NCI-H2227 (cell line): ENCODE measurements around the gene FAR2.
"Not testable (repeated sequence)": the region's sequence is repeated elsewhere in the genome, so short reads cannot be mapped to it uniquely, and the experiment has no call there.

ENCODE experiments used
- DNase-seq: peaks from one replicate; lab custom pipeline; 2025; ENCODE audit not compliant: unreplicated experiment; lab: John Stamatoyannopoulos, UW

The FAR2 gene

GRCh38 chr12:29273178-29273843 lies 124.2 kb downstream of the FAR2 start:
- DNase-seq: no peak

- no peak for DNase-seq
Measured at GRCh38 chr12:29275834-29276233, 126.8 kb downstream of the FAR2 start.

DNA sequence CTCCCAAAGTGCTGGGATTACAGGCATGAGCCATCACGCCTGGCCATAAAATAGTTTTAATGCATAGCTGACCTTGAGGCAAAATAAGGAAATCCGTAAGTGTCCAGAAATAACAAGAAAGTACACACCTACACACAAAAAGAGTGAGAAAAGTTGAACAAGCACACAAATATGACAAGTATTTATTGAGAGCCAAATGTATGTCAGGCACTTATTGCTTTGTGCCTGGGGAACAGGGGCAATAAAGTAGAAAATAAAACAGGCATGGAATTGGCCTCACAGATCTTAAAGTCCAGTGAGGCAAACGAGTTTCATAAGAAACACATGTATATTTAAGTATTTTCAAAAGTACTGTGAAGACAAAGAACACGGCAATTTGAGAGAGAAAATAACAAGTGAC lies 128.2 kb downstream of the FAR2 start:
- DNase-seq: no peak

GRCh38 chr12:29278673-29279420 lies 129.8 kb downstream of the FAR2 start:
- no peak for DNase-seq

GRCh38 chr12:29281371-29282005 lies 132.4 kb downstream of the FAR2 start:
- DNase-seq: no peak

DNA sequence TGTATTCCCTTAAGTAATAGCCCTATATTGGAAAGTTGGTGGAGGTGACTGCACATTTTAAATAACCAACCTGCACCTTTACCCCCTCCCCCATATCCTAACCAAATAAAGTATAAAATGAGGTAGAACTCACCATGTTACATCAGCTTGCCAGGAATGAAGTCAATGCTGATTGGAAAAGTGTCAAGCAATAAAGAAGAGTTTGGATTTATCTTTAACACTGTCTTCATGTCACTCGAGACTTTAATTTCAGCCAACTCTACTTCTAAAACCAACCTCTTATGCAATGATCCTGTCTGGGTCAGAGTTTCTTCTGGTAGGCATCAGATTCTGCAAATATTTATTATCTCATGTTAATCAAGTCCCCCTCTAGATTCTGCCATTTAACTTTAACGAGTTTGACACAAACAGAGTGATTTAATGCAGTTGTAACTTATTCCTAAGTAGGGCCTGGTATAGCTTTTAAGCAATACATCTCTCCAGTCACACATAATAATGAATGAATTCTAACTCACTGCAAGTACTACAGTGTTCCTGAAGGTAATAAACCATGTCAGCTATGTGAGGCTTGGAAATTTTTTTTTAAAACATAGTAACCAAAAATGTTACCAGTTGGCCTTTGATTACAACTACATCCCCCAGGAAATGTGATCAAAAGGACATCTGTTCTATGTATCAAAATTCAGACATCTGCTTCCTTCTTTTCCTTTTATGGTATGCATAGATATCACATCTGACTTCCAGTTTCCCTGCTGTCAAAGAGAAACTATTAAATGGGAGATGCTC lies 133.1 kb downstream of the FAR2 start:
- no peak for DNase-seq

- DNase-seq: no peak
Measured at GRCh38 chr12:29283969-29284700, 135.1 kb downstream of the FAR2 start.

DNA sequence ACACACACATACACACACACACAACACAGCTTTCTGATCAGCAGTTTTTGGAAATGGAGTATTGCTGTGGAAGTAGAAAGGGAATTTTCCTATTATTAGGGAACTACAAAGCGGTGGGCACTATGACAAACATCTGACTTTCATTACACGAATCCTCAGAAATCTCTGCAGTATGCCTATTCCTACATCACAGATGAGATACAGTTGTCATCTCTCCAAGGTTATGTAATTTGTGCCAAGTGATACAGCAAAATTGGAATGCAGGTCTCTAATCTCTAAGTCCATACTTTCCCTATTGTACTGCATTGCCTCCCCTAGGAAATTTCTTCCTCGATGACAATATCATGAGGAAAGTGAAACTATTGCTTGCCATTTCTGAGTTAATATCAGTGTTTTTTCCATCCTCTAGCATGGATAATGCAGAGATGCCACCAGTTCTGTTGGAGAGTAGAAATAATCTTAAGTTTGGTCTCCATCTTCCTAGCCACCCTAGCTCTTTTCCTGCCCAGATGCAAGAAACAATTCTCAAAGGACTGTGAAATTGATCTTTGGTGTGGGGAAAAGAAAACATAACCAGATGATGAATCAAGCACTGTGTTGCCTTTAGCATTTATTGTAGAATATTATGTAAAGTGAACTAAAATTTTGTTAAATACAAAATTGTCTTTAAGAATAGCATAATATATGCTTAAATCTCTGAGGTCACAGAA lies 137.2 kb downstream of the FAR2 start:
- no peak for DNase-seq

DNA sequence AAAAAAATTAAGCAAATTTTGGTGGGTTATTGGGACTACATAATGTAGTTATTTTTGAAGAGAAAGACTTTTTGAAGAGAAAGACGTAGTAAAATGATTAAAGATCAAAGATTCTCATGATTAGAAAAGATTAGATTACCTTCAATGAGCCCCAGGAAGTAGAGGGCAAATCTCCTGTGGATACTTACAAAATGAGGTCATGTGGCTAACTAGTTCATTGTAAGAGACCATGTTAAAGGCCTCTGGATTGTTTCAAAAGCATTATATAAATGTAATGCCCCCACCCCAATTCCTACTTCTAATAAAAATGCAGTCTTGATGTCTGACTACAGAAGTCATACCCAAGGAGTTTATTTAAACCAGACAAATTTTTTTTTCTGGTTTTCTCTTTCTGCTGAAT lies 138.5 kb downstream of the FAR2 start:
- no peak for DNase-seq

- no peak for DNase-seq
Measured at GRCh38 chr12:29288031-29288430, 139.0 kb downstream of the FAR2 start.

DNA sequence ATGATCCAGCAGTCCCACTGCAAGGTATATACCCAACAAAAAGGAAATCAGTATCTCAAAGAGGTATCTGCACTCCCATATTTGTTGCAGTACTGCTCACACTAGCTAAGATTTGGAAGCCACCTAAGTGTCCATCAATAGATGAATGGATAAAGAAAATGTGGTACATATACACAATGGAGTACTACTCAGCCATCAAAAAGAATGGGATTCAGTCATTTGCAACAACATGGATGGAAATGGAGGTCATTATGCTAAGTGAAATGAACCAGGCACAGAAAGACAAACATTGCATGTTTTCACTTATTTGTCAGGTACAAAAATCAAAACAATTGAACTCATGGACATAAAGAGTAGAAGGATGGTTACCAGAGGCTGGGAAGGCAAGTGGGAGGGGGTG lies 141.4 kb downstream of the FAR2 start:
- not testable (repeated sequence) for DNase-seq

DNA sequence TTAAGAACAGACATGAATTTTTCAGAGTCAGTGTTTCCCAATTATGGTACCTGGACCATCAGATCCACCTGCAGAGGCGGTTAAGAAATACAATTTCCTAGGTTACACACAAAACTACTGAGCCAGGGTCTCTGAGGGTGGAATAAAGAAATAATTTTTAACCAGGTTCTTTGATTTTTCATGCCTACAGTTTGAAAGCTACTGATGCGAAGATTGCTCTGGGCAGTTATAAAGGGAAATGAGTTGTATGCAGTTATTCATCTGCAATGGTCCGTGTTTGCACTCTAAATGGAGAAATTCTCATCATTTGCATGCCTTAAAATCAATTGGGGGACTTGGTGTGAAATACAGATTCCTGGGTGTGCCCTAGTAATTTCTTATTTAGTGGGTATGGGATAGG lies 142.1 kb downstream of the FAR2 start:
- DNase-seq: no peak

DNA sequence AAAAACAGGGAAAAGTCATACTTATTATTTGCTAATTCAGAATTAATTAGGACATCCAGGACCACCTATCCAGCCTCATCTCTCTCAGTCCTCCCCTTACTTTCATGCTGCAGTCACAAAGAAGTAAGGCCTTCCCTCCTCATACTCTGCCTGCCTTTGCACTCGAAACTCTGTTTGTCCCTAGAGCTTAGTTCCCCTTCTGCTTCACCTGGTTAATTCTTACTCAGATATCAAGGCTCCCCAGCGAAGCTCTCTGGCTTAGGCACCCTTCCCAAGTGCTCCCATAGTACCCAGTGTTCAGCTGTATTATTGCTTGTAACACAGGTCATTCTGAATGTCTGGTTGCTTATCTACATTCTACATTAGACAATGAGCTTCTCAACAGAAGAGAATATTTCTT lies 150.6 kb downstream of the FAR2 start:
- DNase-seq: no peak

- no peak for DNase-seq
Measured at GRCh38 chr12:29301114-29301513, 152.0 kb downstream of the FAR2 start.

DNA sequence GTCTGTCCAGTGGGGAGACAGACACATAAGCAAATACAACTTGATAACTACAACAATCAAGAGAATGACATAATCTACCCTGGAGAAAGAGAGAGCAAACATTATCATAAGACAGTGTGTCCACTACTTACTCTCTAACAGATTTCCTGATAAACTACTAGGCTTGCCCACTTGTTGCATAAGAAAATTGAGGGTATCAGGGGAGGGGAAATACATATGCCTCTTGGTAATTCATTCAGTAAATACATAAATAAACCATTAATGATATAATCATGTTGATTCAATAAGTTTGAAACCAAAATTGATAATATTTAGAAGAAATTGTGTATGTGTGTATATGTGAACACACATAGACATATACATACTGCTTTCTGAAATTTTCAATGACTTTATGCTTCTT lies 155.3 kb downstream of the FAR2 start:
- no peak for DNase-seq

DNA sequence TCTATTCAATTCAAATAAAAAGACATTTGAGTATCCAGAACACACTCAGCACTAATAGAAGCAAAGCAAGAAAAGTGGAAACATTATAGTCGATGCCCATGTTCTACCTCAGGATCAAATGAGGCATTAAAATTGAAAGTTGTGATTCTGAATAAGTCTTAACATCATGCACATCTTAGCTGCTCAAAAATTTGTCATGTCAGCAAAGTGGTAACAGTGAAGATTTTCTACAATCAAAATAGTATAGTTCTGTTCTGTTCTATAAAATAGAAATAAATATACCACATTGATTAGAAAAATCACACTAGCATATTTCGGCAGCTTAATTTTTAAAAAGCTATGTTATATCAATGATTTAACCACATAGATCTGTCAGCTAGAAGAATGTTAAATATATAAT lies 157.2 kb downstream of the FAR2 start:
- DNase-seq: no peak

GRCh38 chr12:29306682-29307081 lies 157.6 kb downstream of the FAR2 start:
- no peak for DNase-seq

DNA sequence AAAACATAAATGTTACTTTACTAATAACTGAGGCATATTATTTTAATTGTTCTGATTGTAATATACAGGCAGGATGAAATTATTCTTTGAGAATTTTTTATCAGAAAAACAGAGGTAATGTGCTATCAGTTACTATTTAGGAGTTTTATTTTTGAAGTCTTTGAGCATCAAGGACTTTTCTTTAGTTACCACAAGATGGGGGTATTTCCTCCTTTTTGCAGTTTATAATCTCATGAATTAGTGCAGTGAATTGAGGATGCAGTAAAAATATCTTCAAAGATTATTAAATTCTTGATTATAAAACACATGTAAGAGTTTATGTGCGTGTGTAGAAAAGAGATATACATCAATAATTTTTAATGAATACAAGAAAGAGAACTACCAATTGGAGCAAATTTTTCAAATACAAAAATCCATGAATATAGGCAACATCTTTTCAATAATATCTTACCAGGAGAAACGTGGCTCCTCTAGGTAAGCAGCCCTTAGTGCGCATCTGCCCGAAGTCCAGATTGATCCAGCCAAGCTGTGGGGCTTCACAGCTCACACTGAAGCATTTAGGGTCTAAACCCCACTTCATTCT lies 160.3 kb downstream of the FAR2 start:
- DNase-seq: no peak

- DNase-seq: no peak
Measured at GRCh38 chr12:29310899-29311298, 161.8 kb downstream of the FAR2 start.

DNA sequence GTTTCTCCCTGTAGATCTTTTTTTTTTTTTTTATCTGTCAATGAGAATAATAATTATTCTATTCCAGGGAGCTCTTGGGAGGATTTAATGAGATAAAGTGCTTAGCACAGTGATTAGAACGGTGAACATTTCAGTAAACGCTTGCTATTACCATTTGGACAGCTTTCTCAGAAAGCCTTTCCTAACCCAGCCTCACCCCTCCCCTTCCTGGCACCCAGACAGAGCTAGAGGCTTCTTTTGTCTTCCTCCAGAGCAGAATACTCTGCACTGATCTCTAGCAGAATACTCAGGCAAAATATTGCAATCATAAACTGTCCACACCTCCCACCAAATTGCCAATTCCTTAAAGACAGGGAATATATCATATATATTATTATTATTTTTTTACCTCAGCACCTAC lies 165.3 kb downstream of the FAR2 start:
- no peak for DNase-seq
